Right atrium auricular region (tissue), 2 donors: Measurements from ENCODE around the gene NPW. TPM values are rescaled to one million over a fixed set of nuclear protein-coding genes. Genes with fewer than 3 reads are reported as not detected.

Source experiments
- DNase-seq: peaks from one replicate; pipeline ENCODE4 v3.0.0-alpha.2; 2019; ENCODE audit warnings: low spot score
- H3K27ac ChIP-seq, 2 donors: fragments of 200-600 bp; sonication (generic); 1 replicate in 1 of 2; 2 replicates in 1 of 2; pipeline ENCODE4 v1.5.1; 2016 to 2019
- H3K27me3 ChIP-seq, 2 donors: fragments of 200-600 bp; sonication (generic); one replicate each; pipeline versions ENCODE4 v1.5.1 to v1.6.0; 2017 to 2019
- H3K36me3 ChIP-seq: fragments of 200-600 bp; sonication (generic); one replicate; pipeline ENCODE4 v1.5.1; 2016
- H3K4me1 ChIP-seq, 2 donors: fragments of 200-600 bp; sonication (generic); one replicate each; pipeline versions ENCODE4 v1.5.1 to v1.6.0; 2017 to 2019
- H3K4me3 ChIP-seq, 2 donors: fragments of 200-600 bp; sonication (generic); 1 replicate in 1 of 2; 2 replicates in 1 of 2; pipeline ENCODE4 v1.5.1; 2017 to 2019; ENCODE audit warnings: mild to moderate bottlenecking in 1 of 2, moderate library complexity in 1 of 2
- H3K9me3 ChIP-seq, 2 donors: fragments of 200-600 bp; sonication (generic); one replicate each; pipeline ENCODE4 v1.5.1; 2019
- total RNA-seq, 2 donors: library from RNA; depleted of rRNA; stranded (reverse); fragments of >200 nt; gene quantifications; one replicate each; pipeline ENCODE4 v1.1.0, GENCODE V29; 2016
- TF ChIP-seq, protein P1 (sequence below), 2 donors: fragments of 200-600 bp; sonication (generic); IDR thresholded peaks; one replicate each; pipeline ENCODE4 v1.5.1; 2019; ENCODE audit warnings: antibody characterized with exemption in 2 of 2

NPW gene
- total RNA-seq, 2 donors from 2014 or later = not detected

GRCh38 chr16:1982991-1983543 lies 36.5 kb upstream of the NPW start:
- Histone ChIP-seq H3K27ac (peak overlapping the region; percentile 66 to 80), H3K4me3 (peak overlapping the region; percentile 96), H3K9me3 (no peaks in the 10 kb centered on the region), H3K27me3 (peaks cover 7 to 9% of the 10 kb centered on the region in 2 donors), H3K4me1 (peaks cover 0 to 42% of the 10 kb centered on the region in 2 donors), H3K36me3 (peaks cover 19% of the 10 kb centered on the region)
- TF ChIP-seq, protein P1, sequence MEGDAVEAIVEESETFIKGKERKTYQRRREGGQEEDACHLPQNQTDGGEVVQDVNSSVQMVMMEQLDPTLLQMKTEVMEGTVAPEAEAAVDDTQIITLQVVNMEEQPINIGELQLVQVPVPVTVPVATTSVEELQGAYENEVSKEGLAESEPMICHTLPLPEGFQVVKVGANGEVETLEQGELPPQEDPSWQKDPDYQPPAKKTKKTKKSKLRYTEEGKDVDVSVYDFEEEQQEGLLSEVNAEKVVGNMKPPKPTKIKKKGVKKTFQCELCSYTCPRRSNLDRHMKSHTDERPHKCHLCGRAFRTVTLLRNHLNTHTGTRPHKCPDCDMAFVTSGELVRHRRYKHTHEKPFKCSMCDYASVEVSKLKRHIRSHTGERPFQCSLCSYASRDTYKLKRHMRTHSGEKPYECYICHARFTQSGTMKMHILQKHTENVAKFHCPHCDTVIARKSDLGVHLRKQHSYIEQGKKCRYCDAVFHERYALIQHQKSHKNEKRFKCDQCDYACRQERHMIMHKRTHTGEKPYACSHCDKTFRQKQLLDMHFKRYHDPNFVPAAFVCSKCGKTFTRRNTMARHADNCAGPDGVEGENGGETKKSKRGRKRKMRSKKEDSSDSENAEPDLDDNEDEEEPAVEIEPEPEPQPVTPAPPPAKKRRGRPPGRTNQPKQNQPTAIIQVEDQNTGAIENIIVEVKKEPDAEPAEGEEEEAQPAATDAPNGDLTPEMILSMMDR (IDR thresholded peaks at IDR 0.05) = no peak
- DNase-seq = no peak

GRCh38 chr16:1983544-1984346 lies 35.8 kb upstream of the NPW start, which contains the start of gene GFER:
Gene GFER (plus strand): TSS chr16:1984193. CDS start chr16:1984219, 26 bp downstream.
- Histone ChIP-seq H3K27ac (peak within 1 kb of the TSS; percentile 66 to 80), H3K4me1 (peaks cover 0 to 42% of the 10 kb centered on the region in 2 donors), H3K27me3 (peaks cover 8 to 9% of the 10 kb centered on the region in 2 donors)

DNA sequence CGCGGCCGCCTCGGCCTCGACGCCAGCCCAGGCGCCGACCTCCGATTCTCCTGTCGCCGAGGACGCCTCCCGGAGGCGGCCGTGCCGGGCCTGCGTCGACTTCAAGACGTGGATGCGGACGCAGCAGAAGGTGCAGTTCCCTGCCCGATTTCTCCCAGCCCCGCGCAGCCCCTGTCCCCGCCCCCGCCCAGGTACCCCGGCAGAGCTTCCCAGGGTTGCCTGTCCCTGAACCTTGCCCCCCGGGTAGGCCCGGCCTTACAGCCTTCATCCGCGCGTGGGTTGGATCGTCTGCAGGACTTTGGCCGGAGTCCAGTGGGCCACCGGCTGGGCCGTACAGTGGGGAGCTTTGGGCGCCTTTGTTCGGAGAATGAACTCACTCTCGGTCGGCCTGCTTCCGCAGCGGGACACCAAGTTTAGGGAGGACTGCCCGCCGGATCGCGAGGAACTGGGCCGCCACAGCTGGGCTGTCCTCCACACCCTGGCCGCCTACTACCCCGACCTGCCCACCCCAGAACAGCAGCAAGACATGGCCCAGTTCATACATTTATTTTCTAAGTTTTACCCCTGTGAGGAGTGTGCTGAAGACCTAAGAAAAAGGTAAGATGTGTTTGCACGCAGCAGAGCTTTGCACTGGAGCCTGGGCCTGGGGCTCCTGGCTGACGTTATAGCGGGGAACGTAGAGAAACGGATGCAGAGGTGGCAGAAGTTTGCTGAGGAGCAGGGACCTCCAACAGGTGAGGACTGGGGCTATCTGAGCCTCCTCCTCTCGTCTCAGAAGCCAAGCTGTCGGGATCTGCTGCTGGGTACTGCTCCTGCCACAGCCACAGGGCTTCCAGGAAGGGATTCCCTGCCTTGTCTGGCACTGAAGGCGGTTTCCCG lies 35.0 kb upstream of the NPW start:
- TF ChIP-seq, protein P1 (IDR thresholded peaks at IDR 0.05) = no peak
- peaks cover 12% of the 10 kb centered on the region for H3K36me3 ChIP-seq
- H3K4me1 ChIP-seq = peaks cover 0 to 39% of the 10 kb centered on the region in 2 donors
- no peak for DNase-seq
- H3K9me3 ChIP-seq = no peaks in the 10 kb centered on the region
- H3K27me3 ChIP-seq = peaks cover 10% of the 10 kb centered on the region in 2 donors
- H3K27ac ChIP-seq = peak overlapping the region; percentile 66 to 80
- H3K4me3 ChIP-seq = peak overlapping the region; percentile 96

More at GRCh38 chr16:1983544-1984346, 35.8 kb upstream of the NPW start, which contains the start of gene GFER:
- Histone ChIP-seq H3K4me3 (peak within 1 kb of the TSS; percentile 96), H3K36me3 (peaks cover 12% of the 10 kb centered on the region), H3K9me3 (no peaks in the 10 kb centered on the region)
- DNase-seq = peak; percentile 85
- TF ChIP-seq, protein P1 (IDR thresholded peaks at IDR 0.05) = peak in 1 of 2 donors; percentile 58

- no peaks in the 10 kb centered on the region for H3K9me3 ChIP-seq
- H3K27me3 ChIP-seq = peaks cover 14 to 17% of the 10 kb centered on the region in 2 donors
- no peak overlapping the region for H3K27ac ChIP-seq
- peaks cover 0 to 37% of the 10 kb centered on the region in 2 donors for H3K4me1 ChIP-seq
- no peak overlapping the region for H3K4me3 ChIP-seq
- TF ChIP-seq, protein P1 (IDR thresholded peaks at IDR 0.05) = no peak
- no peak for DNase-seq
- H3K36me3 ChIP-seq = peaks cover 12% of the 10 kb centered on the region
Observed at GRCh38 chr16:1985466-1986150, 34.0 kb upstream of the NPW start.

DNA sequence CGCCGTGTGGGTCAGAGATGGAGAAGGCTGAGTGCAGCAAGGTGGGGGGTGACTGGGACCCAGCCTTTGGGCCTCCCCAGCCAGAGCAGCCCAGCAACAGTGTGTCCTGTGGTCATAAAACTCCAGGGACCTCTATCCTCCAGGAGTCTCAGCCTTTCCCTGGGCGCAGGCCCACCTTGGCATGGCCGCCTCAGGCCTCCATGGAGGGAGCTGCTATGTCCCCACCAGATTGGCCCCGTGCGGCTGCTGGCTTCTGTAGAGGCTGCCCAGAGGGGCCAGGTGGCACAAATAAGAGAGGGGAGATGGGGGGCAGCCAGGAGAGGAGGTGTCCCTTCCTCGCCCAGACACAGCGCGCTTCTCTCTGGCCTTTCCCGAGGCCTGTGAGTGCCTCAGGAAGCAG lies 32.4 kb upstream of the NPW start:
- DNase-seq = no peak
- Histone ChIP-seq H3K36me3 (peaks cover 12% of the 10 kb centered on the region), H3K27me3 (peaks cover 16 to 26% of the 10 kb centered on the region in 2 donors), H3K27ac (no peak overlapping the region), H3K4me3 (no peak overlapping the region), H3K4me1 (peaks cover 0 to 50% of the 10 kb centered on the region in 2 donors), H3K9me3 (no peaks in the 10 kb centered on the region)
- TF ChIP-seq, protein P1 (IDR thresholded peaks at IDR 0.05) = no peak
